NCI-H2196 treated with DMSO at 0.1 percent for 48 hours (cell line): ENCODE measurements around the gene MGAT5B.

Experiments used
- DNase-seq: peaks from one replicate; lab custom pipeline; 2025; ENCODE audit not compliant: unreplicated experiment; lab: John Stamatoyannopoulos, UW

MGAT5B gene

DNA sequence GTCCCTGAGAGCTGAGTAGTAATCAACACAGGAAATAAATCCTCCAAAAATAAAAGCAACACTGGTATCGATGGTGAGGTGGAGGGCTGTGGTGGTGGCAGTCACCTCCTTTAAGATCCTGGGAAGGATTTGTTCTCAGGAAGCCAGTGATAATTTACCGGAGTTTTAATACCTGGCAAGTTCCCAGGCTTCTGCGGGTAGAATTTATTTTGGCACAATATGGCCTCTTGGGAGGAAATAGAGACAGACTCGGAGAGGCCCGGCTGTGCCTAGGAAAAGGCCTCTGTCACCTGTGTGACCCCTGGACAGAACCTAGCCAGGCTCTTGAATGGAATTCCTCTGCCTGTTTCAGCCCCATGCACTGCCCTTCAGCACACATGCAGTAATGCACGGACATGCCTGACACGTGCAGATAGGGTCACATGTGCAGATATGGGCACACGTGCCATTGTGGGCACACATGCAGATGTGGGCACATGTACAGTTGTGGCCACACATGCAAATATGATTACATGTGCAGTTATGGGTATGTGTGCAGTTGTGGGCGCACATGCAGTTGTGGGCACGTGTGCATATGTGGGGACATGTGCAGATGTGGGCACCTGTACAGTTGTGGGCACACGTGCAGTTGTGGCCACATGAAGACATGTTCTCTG is 33.5 kb downstream of the MGAT5B start:
- DNase-seq = no peak

DNA sequence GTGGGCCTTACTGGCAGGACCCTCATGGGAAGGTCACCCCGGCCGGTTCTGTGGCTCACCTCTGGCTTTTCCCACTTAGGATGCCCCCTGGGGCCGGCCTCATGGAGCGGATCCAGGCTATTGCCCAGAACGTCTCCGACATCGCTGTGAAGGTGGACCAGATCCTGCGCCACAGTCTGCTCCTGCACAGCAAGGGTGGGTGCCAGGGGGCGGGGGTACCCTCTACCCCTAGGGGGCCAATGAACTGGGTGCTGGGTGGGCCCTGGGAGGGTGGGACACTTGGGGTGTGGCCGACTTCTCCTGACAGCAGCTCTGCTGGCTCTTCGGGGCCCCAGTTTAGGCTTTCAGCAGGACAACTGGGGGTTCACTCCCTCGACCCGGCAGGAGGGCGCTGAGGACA is 34.3 kb downstream of the MGAT5B start:
- DNase-seq = no peak

DNA sequence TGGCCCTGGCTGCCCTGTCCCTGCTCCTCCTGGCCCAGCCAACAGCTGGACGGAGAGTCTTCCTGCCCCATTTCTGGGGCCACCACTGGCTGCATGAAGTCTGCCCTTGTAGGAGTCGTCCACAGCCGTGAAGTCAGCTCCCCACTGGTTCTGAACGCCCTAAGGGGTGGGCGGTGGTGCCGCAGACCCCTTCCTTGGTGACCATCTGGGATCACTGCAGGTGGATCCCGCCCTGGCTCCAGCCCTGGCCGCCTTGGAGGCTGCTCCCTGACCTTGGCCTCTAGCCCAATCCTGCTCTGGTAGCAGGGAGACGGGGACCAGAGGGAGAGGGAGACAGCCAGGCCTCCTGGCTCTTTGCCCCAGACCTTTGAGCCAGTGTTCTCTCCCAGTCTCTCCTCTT is 35.4 kb downstream of the MGAT5B start:
- no peak for DNase-seq

DNA sequence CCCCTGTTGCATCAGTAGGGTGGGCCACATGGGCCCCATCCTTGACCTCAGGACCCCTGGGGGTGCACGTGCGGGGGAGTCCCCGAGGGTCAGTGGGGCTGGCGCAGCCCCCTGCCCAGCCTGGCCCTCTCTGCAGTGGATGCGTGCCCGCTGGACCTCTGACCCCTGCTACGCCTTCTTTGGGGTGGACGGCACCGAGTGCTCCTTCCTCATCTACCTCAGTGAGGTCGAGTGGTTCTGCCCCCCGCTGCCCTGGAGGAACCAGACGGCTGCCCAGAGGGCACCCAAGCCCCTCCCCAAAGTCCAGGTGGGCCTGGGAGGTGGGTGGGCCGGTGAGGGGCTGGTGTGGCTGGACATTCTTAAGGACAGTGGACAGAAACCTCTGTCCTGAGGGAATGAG is 35.9 kb downstream of the MGAT5B start:
- no peak for DNase-seq

DNA sequence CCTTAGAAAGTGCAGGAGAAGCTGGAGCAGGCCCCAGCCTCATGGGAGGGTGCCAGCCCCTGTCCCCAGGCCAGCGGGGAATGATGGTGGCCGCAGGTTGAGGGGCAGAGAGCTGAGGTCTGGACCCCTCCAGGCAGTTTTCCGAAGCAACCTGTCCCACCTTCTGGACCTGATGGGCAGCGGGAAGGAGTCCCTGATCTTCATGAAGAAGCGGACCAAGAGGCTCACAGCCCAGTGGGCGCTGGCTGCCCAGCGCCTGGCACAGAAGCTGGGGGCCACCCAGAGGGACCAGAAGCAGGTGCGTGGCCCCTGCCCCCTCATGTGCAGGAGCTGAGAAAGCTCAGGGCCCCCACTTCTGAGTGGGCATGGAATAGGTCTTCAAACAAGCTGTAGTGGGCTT is 36.8 kb downstream of the MGAT5B start:
- DNase-seq = no peak

DNA sequence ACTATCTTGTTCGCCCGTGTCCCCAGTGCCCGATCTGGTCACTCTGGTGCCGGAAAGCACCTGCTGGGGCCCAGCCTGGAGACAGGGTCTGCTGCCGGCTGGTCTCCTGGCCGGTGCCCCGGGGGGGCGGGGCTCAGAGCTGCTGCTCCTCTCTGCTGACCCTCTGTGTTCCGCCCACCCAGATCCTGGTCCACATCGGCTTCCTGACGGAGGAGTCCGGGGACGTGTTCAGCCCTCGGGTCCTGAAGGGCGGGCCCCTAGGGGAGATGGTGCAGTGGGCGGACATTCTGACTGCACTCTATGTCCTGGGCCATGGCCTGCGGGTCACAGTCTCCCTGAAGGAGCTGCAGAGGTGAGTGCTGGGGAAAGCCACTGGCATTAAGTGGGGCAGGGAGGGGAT is 37.6 kb downstream of the MGAT5B start:
- DNase-seq = no peak

DNA sequence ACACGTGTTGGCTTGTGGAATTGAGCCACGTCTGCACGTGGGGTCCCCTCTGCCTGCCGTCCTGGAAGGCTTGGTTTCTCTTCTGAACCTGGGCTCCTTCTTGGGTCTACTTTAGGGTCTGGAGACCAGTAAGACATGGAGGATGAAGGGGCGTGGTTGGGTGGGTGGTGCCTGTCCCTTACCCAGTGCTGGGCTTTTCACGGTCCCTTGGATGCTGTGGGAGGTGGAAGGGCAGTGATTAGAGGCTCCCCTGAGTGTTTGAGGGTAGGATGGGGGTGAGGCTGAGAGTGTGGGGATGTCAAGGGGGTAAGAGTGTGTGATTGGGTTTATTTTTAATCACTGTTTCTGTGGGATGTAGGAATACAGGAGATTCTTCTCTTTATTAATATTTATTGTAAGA is 38.3 kb downstream of the MGAT5B start:
- DNase-seq = no peak

DNA sequence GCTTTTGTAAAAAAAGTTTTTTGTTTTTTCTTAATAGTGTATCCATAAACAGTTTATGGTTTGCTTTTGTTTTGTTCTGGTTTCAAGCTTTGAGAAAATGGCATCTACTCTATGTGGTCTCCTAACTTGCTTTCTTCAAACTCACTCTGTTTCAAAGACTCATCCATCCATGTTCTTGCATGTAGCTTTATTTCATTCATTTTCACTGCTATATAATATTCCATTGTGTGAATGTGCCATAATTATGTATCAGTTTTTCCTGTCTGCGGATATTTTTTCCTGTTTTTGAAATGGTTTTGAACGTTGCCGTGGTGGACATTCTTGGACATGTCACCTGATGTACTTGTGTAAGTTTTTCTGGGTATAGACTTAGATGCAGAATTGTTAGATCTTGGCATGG is 39.1 kb downstream of the MGAT5B start:
- no peak for DNase-seq

DNA sequence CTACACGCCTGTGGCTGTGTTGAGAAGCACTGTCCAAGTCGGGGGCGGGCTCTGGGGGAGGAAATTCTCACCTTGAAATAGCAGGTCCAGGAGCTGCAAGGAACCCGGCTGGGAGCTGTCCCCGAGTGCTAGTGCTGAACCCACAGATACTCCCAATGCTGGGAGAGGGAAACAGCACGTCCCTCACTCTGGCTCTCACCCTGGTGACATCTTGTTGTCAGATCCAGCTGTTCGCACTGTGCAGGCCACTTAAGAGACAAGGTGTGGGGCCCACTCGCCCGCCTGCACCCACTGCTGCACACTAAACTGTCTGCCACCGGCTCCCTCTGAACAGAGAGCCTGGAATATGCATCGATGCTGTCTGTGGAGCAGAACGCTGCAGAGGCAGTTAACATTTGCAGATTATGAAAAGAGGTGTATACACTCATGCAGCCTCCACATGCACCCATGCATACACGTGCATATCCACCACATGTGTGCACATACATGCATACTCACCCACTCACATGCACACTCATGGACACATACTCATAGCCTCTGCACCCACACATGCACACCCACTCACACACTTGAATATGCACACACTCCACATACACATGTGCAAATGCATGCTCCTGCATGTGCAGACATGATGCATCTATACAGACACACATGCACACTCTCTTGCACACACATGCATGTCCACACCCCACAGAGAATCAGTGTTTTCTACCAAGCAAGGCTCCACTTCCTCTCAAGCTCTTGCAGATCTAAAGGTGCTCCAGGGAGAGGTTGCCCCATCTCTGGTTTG is 42.0 kb downstream of the MGAT5B start:
- DNase-seq = no peak

DNA sequence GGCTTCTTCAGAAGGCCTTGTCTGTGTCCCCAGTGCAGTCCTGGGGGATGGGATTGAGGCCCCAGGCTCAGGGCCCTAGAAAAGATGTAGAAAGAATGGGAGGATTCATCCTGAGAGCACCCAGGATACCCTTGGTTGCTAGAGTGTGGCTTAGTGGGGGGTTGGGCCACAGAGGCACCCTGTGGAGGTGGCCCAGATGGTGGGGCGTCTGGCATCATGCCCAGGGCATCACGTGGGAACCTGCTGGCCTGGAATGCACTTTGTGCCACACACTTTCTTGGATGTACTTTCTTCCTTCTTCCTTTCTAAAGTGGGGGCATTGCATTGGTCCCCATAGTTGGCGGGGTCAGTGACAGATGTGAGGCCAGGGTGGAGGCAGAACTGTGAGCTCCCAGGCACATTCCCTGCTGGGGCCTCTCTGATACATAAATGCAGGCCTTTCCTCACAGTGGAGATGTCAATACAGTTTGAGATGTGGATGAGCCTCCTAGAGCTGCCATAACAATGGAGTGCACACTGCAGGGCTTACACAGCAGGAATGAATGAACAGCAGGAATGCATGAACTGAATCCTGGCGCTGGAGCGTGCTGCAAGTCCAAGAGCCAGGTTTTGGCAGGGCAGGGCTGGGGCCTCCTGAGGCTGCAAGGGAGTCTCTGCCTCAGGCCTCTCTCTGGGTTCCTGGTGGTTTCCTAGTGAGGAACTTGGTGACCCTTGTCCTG is 43.3 kb downstream of the MGAT5B start:
- DNase-seq = no peak

DNA sequence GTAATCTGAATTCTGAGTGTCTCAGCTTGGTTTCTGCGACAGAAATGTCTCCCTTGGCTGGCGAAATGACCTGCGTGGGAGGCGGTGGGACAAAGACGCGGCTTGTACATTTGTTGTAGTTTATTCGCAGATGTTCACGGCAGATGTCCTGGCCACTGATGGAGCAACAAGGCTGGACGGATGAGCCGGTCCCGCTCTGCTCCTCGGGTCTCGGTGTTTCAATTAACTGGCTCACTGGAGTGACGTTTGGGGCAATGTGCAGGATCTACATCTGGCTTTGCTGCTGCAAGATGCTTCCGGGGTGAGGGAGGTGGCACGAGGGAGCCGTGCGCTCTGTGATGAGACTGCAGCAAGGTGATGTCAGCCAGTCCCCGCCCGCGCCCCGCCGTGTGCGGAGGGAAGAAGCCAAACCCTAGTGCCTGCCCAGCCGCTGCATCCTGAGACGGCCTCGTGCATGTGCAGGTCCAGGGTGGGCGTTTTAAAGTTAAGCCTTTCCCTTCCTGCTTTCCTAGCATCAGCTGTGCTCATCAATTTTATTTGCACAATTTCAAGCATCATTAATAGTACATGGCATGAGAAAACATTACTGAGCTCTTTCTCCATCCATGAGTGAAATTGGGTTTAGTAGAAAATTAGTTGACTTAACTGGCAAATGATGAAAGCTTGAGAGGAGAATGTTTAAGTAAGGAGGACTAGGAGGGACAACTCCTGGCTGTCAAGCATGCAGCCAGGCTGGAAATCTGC is 44.4 kb downstream of the MGAT5B start:
- no peak for DNase-seq

DNA sequence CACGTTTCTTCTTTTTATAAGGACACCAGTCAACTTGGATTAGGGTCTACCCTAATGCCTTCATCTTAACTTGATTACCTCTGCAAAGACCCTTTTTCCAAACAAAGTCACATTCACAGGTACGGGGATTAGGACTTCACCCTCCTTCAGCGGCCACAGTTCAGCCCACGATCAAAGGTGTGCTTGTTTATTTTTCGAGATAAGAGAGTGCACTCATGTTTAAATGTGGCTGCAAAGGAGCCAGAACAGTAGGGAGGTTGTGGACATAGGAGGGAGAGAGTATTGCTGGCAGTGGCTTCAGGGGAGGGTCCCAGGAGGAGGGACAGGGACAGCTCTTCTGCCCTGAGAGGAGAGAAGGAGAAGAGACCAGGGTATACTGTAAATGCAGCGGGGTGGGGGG is 46.7 kb downstream of the MGAT5B start:
- DNase-seq = no peak

DNA sequence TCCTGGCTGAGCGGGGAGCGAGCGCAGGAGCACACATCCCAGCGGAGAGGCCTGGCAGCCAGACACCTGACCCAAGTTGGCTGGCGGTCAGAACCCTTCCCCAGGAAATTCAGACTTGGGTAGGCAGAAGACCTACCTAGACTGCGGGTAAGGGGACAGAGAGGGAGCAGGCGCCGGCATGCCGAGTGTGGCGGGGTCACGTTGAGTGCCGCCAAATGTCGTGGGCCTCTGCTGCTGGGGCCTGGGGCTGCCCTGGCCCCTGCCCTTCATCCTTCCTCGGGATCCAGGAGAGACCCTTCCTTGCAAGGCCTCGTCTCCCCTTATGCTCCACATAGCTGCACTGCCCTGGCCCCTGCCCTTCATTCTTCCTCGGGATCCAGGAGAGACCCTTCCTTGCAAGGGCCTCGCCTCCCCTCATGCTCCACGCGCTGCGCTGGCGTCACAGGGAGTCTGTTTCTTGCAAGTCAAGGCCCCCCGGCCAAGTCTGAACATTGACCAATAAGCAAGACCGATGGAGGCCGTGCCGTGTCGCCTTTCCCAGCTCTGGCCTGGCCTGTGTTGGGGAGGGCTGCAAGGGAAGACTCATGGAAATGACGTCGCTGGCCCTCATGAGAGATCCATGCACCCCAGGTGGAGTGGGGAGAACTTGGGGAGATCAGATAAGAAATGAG is 47.8 kb downstream of the MGAT5B start:
- DNase-seq = no peak

DNA sequence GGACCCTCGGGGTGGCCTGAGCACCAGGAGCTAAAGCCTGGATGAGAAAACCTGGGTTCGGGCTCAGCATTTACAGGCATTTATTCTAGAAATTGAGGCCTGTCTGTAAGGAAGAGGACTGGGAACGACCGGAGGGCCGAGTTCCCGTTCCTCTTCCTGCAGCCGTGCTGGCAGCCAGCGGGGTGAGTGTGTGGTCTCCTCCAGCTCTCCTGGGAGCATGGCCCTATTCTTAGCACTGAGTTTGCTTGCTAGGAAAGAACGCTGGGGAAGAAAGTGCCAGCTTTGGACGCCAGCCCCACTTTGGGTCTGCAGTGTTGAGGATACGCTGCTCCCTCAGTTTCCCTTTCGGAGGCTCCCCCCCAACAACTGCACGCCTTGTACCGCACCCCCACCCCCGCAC is 49.6 kb downstream of the MGAT5B start:
- DNase-seq = no peak

DNA sequence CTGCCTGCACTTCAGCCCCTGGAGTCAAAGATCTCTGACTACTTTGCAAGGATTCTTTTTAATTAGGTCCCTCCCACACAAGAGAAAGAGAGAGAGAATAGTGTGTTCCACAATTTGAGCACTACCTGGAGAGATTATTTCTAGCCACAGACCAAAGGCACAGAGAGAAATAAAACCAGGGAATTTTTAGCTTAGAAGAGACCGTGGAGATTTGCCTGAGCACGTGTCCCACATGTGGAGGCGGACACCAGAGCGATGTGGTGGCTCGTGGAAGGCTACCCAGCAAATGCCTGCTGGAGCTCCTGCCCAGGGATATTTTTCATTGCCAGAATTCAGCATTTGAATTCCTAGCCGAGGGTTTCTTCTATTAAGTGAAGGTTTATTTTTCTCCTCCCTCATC is 50.6 kb downstream of the MGAT5B start:
- DNase-seq = no peak

DNA sequence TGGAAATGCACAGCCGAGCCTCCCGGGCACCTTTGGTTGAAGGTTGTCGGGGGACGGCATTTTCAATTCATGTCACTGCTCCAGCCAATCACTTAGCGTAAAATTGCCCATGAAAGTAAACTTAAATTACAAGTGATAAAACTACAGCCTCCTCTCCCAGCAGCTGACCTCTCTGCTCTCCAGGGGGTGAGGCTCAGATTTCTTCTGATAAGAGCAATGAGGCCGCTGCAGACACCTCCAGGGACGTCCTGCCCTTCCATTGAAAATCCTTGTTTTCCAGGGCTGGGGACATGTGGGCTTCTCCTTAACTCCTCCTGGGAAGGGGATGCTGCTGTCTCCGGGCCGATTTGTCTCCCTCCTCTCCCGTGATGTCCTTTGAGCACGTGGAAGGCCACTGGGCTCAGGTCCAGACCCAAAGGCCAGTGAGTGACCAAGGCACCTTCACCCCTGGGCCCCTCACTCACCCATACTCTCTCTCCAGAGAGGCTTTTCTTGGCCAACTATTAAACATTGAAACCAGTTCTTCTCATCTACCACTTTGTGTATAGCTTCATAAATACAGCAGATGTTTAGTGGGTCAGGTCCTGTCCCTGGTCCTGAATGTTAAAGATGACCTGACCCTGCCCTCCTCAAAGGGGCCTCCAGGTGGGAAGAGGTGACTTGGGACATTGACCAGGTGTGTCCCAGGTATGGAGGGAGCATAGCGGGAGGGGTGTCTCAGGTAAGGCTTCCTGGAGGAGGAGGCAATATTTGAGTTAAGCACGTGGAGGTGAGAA is 52.3 kb downstream of the MGAT5B start:
- DNase-seq = no peak

DNA sequence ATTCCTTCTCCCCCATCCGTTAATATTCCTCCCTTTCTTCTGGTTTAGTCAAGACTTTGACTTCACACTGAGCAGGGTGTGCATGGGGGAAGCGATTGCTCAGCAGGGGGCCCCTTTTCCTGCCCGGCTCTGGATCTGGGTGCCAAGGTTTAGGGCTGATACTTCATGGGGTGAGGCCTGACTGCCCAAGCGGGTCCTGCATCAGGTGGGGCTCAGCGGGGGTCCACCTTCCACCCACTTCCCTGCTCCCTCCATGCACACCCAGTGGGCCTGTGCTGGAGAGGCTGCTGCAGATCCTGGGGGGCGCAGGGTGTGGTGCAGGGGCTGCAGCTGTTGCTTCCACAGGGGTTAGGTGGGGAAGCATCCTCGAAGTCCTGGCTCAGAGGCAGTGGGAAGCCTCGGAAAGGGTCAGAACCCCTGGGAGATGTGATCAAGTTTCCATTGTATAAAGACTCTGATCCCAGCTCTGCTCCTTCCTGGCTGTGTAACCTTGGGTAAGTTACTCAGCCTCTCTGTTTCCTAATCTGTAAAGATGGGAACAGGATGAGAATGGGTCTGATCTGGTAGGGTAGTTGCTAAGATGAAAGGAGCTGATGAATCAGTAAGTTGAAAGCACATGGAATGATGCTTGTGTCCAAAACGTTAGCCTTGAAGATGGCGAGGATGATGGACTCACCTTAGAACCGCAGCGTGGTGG is 53.3 kb downstream of the MGAT5B start:
- DNase-seq = no peak

DNA sequence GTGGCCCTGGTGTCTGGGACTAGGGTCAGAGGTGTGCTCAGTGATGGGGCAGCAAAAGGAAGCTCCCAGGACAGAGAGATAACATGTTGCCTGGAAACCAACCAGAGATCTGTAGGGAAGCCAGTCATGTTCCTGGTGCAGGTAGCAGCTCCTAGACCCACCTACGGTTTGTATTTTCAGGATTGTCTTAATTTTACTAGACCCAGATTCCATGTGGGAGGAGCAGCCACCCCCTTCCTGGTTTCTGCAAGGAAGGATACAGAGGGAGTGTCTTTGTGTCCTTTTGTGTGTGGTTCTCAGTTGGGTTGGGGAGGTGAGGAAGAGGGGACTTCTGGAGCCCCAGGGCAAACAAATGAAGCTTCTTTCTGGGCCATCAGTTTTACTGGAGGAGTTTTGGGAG is 53.9 kb downstream of the MGAT5B start:
- DNase-seq = no peak

DNA sequence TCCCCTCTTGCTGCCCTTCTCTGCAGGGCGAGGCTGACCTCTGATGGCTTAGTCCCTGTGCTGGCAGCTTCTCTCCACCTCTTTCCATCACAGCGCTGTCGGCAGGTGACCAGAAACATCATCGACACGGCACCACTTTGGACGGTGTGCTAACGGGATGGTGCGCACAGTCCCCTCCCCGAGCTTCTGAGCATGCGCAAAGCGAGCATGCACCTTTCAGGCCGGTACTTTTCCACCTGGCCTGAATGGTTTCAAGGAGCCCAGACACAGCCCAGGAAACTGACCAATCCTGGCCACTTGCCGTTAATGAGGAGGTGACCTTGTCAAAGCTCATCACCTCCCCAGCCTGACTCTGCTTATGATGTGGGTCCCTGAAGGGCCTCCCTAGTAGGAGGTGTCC is 54.8 kb downstream of the MGAT5B start:
- DNase-seq = no peak

DNA sequence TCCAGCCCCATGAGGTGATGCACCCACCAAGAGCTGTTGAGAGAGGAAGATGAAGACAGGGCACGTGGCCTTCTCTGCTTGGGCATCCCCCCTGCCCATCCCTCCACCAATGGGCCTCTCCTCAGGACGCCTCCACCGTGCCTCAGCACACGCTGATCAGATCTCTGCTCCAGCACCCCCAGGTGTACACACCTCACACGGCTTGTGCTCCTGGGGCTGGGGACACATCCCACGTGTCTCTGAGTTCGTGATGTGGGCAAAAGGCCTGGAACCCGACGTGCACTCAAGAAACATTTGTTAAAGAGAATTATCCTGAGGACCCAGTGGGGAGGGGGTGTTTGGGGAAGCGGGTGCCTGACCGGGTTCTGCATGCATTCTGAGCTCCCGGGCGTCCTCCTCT is 55.3 kb downstream of the MGAT5B start:
- no peak for DNase-seq
